ENCODE results near the gene CLDN6.

CLDN6 gene

GRCh38 chr16:3036726-3037315 is 18.8 kb upstream of the CLDN6 start, which contains the start of gene BICDL2:
BICDL2 (minus strand) TSS chr16:3036944; CDS start chr16:3035496, 1,448 bp downstream.
- H3K4me3 ChIP-seq (ENCODE audit: low read depth, low read length), result no peak within 1 kb of the TSS
- in situ Hi-C loops (cut with HindIII; ENCODE audit: low pct_ligation_motif_present, low sequenced_read_pairs), result no loop called here
- H3K36me3 ChIP-seq (replicated peaks), result no peaks in the 10 kb centered on the region
- peaks cover 65% of the 10 kb centered on the region for H3K27me3 ChIP-seq (replicated peaks)
- TF ChIP-seq CTCF (IDR thresholded peaks at IDR 0.05; ENCODE audit: low read depth, low read length, missing control alignments), result no peak
- DNase-seq, result no peak
- H3K27ac ChIP-seq, result no peak within 1 kb of the TSS

- no peak for TF ChIP-seq CTCF (IDR thresholded peaks at IDR 0.05; ENCODE audit: low read depth, low read length, missing control alignments)
- Histone ChIP-seq H3K36me3 (replicated peaks) (no peaks in the 10 kb centered on the region), H3K27ac (no peak overlapping the region), H3K4me3 (ENCODE audit: low read depth, low read length) (no peak overlapping the region), H3K27me3 (replicated peaks) (peaks cover 65% of the 10 kb centered on the region)
- in situ Hi-C loops (cut with HindIII; ENCODE audit: low pct_ligation_motif_present, low sequenced_read_pairs), result no loop called here
- no peak for DNase-seq
These were observed 18.2 kb upstream of the CLDN6 start for GRCh38 chr16:3035972-3036725.

- Histone ChIP-seq H3K36me3 (replicated peaks) (no peaks in the 10 kb centered on the region), H3K27me3 (replicated peaks) (peaks cover 69% of the 10 kb centered on the region), H3K4me3 (ENCODE audit: low read depth, low read length) (no peak overlapping the region), H3K27ac (no peak overlapping the region)
- DNase-seq, result no peak
- in situ Hi-C loops (cut with HindIII; ENCODE audit: low pct_ligation_motif_present, low sequenced_read_pairs), result no loop called here
- no peak for TF ChIP-seq CTCF (IDR thresholded peaks at IDR 0.05; ENCODE audit: low read depth, low read length, missing control alignments)
These were observed 17.4 kb upstream of the CLDN6 start for GRCh38 chr16:3035289-3035971.

- DNase-seq, result no peak
- TF ChIP-seq CTCF (IDR thresholded peaks at IDR 0.05; ENCODE audit: low read depth, low read length, missing control alignments), result no peak
- H3K27me3 ChIP-seq (replicated peaks), result peaks cover 66% of the 10 kb centered on the region
- in situ Hi-C loops (cut with HindIII; ENCODE audit: low pct_ligation_motif_present, low sequenced_read_pairs), result no loop called here
- no peak overlapping the region for H3K4me3 ChIP-seq (ENCODE audit: low read depth, low read length)
- no peak overlapping the region for H3K27ac ChIP-seq
- no peaks in the 10 kb centered on the region for H3K36me3 ChIP-seq (replicated peaks)
These were observed 14.6 kb upstream of the CLDN6 start for GRCh38 chr16:3032624-3033023.

GRCh38 chr16:3030222-3031212 is 12.5 kb upstream of the CLDN6 start:
- peaks cover 7% of the 10 kb centered on the region for H3K36me3 ChIP-seq (replicated peaks)
- peaks cover 47% of the 10 kb centered on the region for H3K27me3 ChIP-seq (replicated peaks)
- no peak for TF ChIP-seq CTCF (IDR thresholded peaks at IDR 0.05; ENCODE audit: low read depth, low read length, missing control alignments)
- no peak overlapping the region for H3K27ac ChIP-seq
- in situ Hi-C loops (cut with HindIII; ENCODE audit: low pct_ligation_motif_present, low sequenced_read_pairs), result no loop called here
- no peak for DNase-seq
- H3K4me3 ChIP-seq (ENCODE audit: low read depth, low read length), result no peak overlapping the region
